ENCODE data around the gene ERGIC1. TPM values are rescaled to one million over a fixed set of nuclear protein-coding genes. Genes with fewer than 3 reads are reported as not detected.

ERGIC1 gene
- total and polyA plus RNA-seq, 2 of the 13 experiments (the other 11 are each of a cell fraction or from before 2014, with no cell fraction given) = 78.5 to 184 TPM

GRCh38 chr5:172897481-172898217 lies 63.6 kb downstream of the ERGIC1 start (continued):
- no peak for TF ChIP-seq ZBTB40 (IDR thresholded peaks at IDR 0.05)
- no peak for TF ChIP-seq ZBTB40 (CRISPR knock-in tag; IDR thresholded peaks at IDR 0.05)
- TF ChIP-seq, protein P1, sequence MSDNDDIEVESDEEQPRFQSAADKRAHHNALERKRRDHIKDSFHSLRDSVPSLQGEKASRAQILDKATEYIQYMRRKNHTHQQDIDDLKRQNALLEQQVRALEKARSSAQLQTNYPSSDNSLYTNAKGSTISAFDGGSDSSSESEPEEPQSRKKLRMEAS (IDR thresholded peaks at IDR 0.05) = no peak
- no peak for TF ChIP-seq ZBTB38 (CRISPR knock-in tag; IDR thresholded peaks at IDR 0.05)
- TF ChIP-seq KDM6A (CRISPR knock-in tag; IDR thresholded peaks at IDR 0.05; ENCODE audit: low read depth) = no peak
